HEK293 (cell line): ENCODE measurements around the gene PHLDB3.

Experiments used
- CTCF ChIA-PET: fragments of 350-600 bp; formaldehyde crosslinking; extraction: SDS; loops from one replicate; lab custom pipeline; 2021; ENCODE audit warnings: antibody characterized with exemption; lab: Yijun Ruan, JAX
- POLR2A ChIA-PET: fragments of 300-600 bp; formaldehyde crosslinking; extraction: SDS; loops from one replicate; lab custom pipeline; 2020; ENCODE audit warnings: antibody characterized with exemption, inconsistent platforms; lab: Yijun Ruan, JAX
- H3K27ac ChIP-seq: fragments of 200-500 bp; sonication (Bioruptor generic); 2 replicates; pipeline ENCODE4 v1.5.1; 2014; ENCODE audit warnings: low read depth, low read length, control low read depth, inconsistent platforms; ENCODE audit errors: extremely low read depth
- H3K36me3 ChIP-seq, 2 experiments: fragments of 200-500 bp in 1 of 2; sonication (Bioruptor generic) in 1 of 2; 1 replicate in 1 of 2; 2 replicates in 1 of 2; pipeline ENCODE4 v1.5.1; 2014 to 2017; ENCODE audit warnings: inconsistent platforms in 2 of 2, low read length in 2 of 2; ENCODE audit not compliant: control insufficient read depth in 2 of 2, insufficient read depth in 1 of 2
- H3K4me1 ChIP-seq: fragments of 200-500 bp; sonication (Bioruptor generic); 2 replicates; pipeline ENCODE4 v1.5.1; 2014; ENCODE audit warnings: mild to moderate bottlenecking, low read length, inconsistent platforms; ENCODE audit not compliant: control insufficient read depth, insufficient read depth
- H3K4me3 ChIP-seq: 2 replicates; pipeline ENCODE4 v1.5.1; 2011; ENCODE audit warnings: low read depth, mild to moderate bottlenecking, control low read depth, low read length, moderate library complexity
- H3K9me3 ChIP-seq: fragments of 200-500 bp; sonication (Bioruptor generic); 2 replicates; pipeline ENCODE4 v1.5.1; 2014; ENCODE audit warnings: low read depth, low read length, inconsistent platforms; ENCODE audit not compliant: control insufficient read depth, insufficient read depth
- EGR2 ChIP-seq: fragments of 450-650 bp; formaldehyde crosslinking; IDR thresholded peaks from 2 replicates; pipeline ENCODE4 v1.5.1; 2016; ENCODE audit warnings: low read depth, missing biosample characterization, missing genetic modification characterization
- KLF1 ChIP-seq: fragments of 450-650 bp; formaldehyde crosslinking; IDR thresholded peaks from 2 replicates; pipeline ENCODE4 v1.5.1; 2016; ENCODE audit warnings: missing biosample characterization, missing genetic modification characterization
- OSR2 ChIP-seq: fragments of 450-650 bp; formaldehyde crosslinking; IDR thresholded peaks from 2 replicates; pipeline ENCODE4 v1.5.1; 2016; ENCODE audit warnings: missing biosample characterization, missing genetic modification characterization
- ZEB2 ChIP-seq: fragments of 450-650 bp; formaldehyde crosslinking; IDR thresholded peaks from 2 replicates; pipeline ENCODE4 v1.5.1; 2016; ENCODE audit warnings: missing biosample characterization, missing genetic modification characterization
- ZNF121 ChIP-seq: fragments of 450-650 bp; formaldehyde crosslinking; IDR thresholded peaks from 2 replicates; pipeline ENCODE4 v1.5.1; 2016; ENCODE audit warnings: missing biosample characterization, missing genetic modification characterization
- ZNF16 ChIP-seq: fragments of 450-650 bp; formaldehyde crosslinking; IDR thresholded peaks from 2 replicates; pipeline ENCODE4 v1.5.1; 2016; ENCODE audit warnings: low read depth, missing biosample characterization, missing genetic modification characterization
- ZNF174 ChIP-seq: fragments of 450-650 bp; formaldehyde crosslinking; IDR thresholded peaks from 2 replicates; pipeline ENCODE4 v1.5.0; 2017; ENCODE audit warnings: missing biosample characterization, mild to moderate bottlenecking, missing genetic modification characterization
- ZNF558 ChIP-seq: fragments of 450-650 bp; formaldehyde crosslinking; IDR thresholded peaks from 2 replicates; pipeline ENCODE4 v1.5.1; 2016; ENCODE audit warnings: missing biosample characterization, missing genetic modification characterization
- ZNF560 ChIP-seq: fragments of 450-650 bp; formaldehyde crosslinking; IDR thresholded peaks from 2 replicates; pipeline ENCODE4 v1.5.1; 2017; ENCODE audit warnings: missing biosample characterization, missing genetic modification characterization, borderline replicate concordance
- ZNF626 ChIP-seq: fragments of 450-650 bp; sonication (Bioruptor Pico); formaldehyde crosslinking; IDR thresholded peaks from 2 replicates; pipeline ENCODE4 v1.5.1; 2018; ENCODE audit warnings: missing biosample characterization, missing genetic modification characterization, inconsistent platforms
- ZNF660 ChIP-seq: fragments of 450-650 bp; IDR thresholded peaks from 2 replicates; pipeline ENCODE4 v1.5.1; 2018; ENCODE audit warnings: missing biosample characterization, mild to moderate bottlenecking, missing genetic modification characterization
- ZNF670 ChIP-seq: fragments of 450-650 bp; formaldehyde crosslinking; IDR thresholded peaks from 2 replicates; pipeline ENCODE4 v1.5.1; 2016; ENCODE audit warnings: missing biosample characterization, missing genetic modification characterization, low read depth
- ZNF76 ChIP-seq: fragments of 450-650 bp; formaldehyde crosslinking; IDR thresholded peaks from 2 replicates; pipeline ENCODE4; 2016; ENCODE audit warnings: low read depth, missing biosample characterization, missing genetic modification characterization, borderline replicate concordance
- ZNF768 ChIP-seq: fragments of 450-650 bp; formaldehyde crosslinking; IDR thresholded peaks from 2 replicates; pipeline ENCODE4 v1.5.1; 2018; ENCODE audit warnings: missing biosample characterization, mild to moderate bottlenecking, missing genetic modification characterization
- ZNF776 ChIP-seq: fragments of 450-650 bp; formaldehyde crosslinking; IDR thresholded peaks from 2 replicates; pipeline ENCODE4 v1.5.0; 2017; ENCODE audit warnings: missing biosample characterization, missing genetic modification characterization, borderline replicate concordance
- TF ChIP-seq, protein P1 (sequence below): fragments of 450-650 bp; IDR thresholded peaks from 2 replicates; pipeline ENCODE4 v1.5.1; 2018; ENCODE audit warnings: missing biosample characterization, mild to moderate bottlenecking, missing genetic modification characterization
- TF ChIP-seq, protein P2 (sequence below): fragments of 450-650 bp; formaldehyde crosslinking; IDR thresholded peaks from 2 replicates; pipeline ENCODE4; 2016; ENCODE audit warnings: missing biosample characterization, missing genetic modification characterization
- TF ChIP-seq, protein P3 (sequence below): fragments of 450-650 bp; formaldehyde crosslinking; IDR thresholded peaks from 2 replicates; pipeline ENCODE4 v1.5.1; 2016; ENCODE audit warnings: missing biosample characterization, missing genetic modification characterization
- TF ChIP-seq, protein P4 (sequence below): fragments of 450-650 bp; formaldehyde crosslinking; IDR thresholded peaks from 2 replicates; pipeline ENCODE4 v1.5.1; 2016; ENCODE audit warnings: missing biosample characterization, missing genetic modification characterization

The PHLDB3 gene

DNA sequence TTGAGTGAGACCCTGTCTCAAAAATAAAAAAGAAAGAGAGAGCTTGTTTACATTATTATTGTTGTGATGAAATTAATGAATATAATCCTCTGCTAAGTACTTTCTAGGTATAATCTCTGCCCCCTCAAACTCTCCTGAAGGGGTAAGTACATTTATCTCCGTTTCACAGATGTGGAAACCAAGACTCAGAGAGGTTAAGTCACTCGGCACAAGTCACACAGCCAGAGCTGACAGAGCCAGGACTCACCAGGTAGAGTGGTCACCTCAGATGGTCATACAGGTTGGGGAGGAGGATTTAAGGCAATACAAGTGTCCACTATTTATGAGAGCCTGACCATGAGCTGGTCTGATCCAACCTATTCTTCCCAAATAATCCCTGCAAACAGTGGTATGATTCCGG is 24.0 kb downstream of the PHLDB3 start:
- H3K4me3 ChIP-seq: no peak overlapping the region
- peaks cover 0 to 12% of the 10 kb centered on the region in 2 experiments; a peak in 1 of 3 replicates for H3K36me3 ChIP-seq
- peaks cover under 1% of the 10 kb centered on the region for H3K4me1 ChIP-seq
- H3K9me3 ChIP-seq: no peaks in the 10 kb centered on the region
- no peak for TF ChIP-seq ZNF560
- peak; percentile 87 for TF ChIP-seq ZNF768
- TF ChIP-seq, protein P1, sequence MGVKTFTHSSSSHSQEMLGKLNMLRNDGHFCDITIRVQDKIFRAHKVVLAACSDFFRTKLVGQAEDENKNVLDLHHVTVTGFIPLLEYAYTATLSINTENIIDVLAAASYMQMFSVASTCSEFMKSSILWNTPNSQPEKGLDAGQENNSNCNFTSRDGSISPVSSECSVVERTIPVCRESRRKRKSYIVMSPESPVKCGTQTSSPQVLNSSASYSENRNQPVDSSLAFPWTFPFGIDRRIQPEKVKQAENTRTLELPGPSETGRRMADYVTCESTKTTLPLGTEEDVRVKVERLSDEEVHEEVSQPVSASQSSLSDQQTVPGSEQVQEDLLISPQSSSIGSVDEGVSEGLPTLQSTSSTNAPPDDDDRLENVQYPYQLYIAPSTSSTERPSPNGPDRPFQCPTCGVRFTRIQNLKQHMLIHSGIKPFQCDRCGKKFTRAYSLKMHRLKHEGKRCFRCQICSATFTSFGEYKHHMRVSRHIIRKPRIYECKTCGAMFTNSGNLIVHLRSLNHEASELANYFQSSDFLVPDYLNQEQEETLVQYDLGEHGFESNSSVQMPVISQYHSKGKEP (tag by site-specific recombination): no peak
- TF ChIP-seq ZNF174 (tag by site-specific recombination): no peak
- ChIA-PET POLR2A (interaction anchor here (0.7 to 1.6 kb wide), 5 partner anchors 10 to 53 kb away, joined by 4 to 8 read pairs (median 5); partner anchors contain the start of genes PHLDB3 and ZNF575), CTCF (interaction anchor here (0.6 to 2.0 kb wide), 9 partner anchors 13 to 172 kb away, joined by 3 to 6 read pairs (median 3); no protein-coding TSS in a partner anchor)
- no peak overlapping the region for H3K27ac ChIP-seq

DNA sequence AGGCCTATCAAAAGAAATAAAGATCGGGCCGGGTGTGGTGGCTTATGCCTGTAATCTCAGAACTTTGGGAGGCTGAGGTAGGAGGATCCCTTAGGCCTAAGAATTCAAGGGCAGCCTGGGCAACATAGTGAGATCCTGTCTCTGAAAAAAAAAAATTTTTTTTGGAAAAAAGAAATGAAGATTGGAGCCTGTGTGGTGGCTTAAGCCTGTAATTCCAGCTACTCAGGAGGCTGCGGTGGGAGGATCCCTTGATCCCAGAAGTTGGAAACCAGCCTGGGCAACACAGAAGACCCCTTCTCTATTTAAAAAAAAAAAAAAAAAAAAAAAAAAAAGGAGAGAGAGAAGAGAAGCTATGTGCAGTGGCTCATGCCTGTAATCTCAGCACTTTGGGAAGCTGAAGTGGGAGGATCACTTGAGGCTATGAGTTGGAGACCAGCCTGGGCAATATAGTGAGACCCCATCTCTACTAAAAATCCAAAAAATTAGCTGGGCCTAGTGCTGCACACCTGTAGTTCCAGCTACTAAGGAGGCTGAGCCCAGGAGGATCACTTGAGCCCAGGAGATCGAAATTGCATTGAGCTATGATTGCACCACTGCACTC is 24.5 kb downstream of the PHLDB3 start:
- TF ChIP-seq ZNF670 (tag by site-specific recombination) (no peak), ZNF776 (tag by site-specific recombination) (no peak), ZNF16 (tag by site-specific recombination) (no peak), EGR2 (no peak), KLF1 (tag by site-specific recombination) (no peak), OSR2 (tag by site-specific recombination) (no peak), ZNF660 (tag by site-specific recombination) (no peak), ZNF626 (tag by site-specific recombination) (no peak), ZNF558 (tag by site-specific recombination) (no peak), ZNF121 (tag by site-specific recombination) (peak; percentile 87), ZEB2 (tag by site-specific recombination) (no peak), ZNF76 (no peak)
- TF ChIP-seq, protein P2, sequence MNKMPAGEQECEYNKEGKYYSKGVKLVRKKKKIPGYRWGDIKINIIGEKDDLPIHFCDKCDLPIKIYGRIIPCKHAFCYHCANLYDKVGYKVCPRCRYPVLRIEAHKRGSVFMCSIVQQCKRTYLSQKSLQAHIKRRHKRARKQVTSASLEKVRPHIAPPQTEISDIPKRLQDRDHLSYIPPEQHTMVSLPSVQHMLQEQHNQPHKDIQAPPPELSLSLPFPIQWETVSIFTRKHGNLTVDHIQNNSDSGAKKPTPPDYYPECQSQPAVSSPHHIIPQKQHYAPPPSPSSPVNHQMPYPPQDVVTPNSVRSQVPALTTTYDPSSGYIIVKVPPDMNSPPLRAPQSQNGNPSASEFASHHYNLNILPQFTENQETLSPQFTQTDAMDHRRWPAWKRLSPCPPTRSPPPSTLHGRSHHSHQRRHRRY (tag by site-specific recombination): no peak
- TF ChIP-seq, protein P3, sequence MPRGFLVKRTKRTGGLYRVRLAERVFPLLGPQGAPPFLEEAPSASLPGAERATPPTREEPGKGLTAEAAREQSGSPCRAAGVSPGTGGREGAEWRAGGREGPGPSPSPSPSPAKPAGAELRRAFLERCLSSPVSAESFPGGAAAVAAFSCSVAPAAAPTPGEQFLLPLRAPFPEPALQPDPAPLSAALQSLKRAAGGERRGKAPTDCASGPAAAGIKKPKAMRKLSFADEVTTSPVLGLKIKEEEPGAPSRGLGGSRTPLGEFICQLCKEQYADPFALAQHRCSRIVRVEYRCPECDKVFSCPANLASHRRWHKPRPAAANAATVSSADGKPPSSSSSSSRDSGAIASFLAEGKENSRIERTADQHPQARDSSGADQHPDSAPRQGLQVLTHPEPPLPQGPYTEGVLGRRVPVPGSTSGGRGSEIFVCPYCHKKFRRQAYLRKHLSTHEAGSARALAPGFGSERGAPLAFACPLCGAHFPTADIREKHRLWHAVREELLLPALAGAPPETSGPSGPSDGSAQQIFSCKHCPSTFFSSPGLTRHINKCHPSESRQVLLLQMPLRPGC (tag by site-specific recombination): no peak
- TF ChIP-seq, protein P4, sequence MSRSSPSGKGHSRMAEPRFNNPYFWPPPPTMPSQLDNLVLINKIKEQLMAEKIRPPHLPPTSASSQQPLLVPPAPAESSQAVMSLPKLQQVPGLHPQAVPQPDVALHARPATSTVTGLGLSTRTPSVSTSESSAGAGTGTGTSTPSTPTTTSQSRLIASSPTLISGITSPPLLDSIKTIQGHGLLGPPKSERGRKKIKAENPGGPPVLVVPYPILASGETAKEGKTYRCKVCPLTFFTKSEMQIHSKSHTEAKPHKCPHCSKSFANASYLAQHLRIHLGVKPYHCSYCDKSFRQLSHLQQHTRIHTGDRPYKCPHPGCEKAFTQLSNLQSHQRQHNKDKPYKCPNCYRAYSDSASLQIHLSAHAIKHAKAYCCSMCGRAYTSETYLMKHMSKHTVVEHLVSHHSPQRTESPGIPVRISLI (tag by site-specific recombination): peak; percentile 94
- CTCF ChIA-PET: interaction anchor here (0.6 to 2.0 kb wide), 10 partner anchors 13 to 173 kb away, joined by 3 to 6 read pairs (median 4); no protein-coding TSS in a partner anchor
- Histone ChIP-seq H3K4me3 (no peak overlapping the region), H3K4me1 (peaks cover 3% of the 10 kb centered on the region), H3K36me3 (peaks cover 0 to 11% of the 10 kb centered on the region in 2 experiments; a peak in 1 of 3 replicates), H3K9me3 (no peaks in the 10 kb centered on the region), H3K27ac (no peak overlapping the region)
- POLR2A ChIA-PET: interaction anchor here (0.7 to 1.6 kb wide), 5 partner anchors 11 to 53 kb away, joined by 4 to 8 read pairs (median 5); partner anchors contain the start of genes PHLDB3 and ZNF575
